Measurements from ENCODE around the gene FGR.
A peak's percentile ranks its signal among the peaks of the same experiment; 100 is the strongest.

The FGR gene

GRCh38 chr1:27583479-27583878 lies 51.5 kb downstream of the FGR start:
- no peak for DNase-seq

GRCh38 chr1:27581823-27582243 lies 53.2 kb downstream of the FGR start:
- no peak for DNase-seq

- DNase-seq, result no peak
Measured at GRCh38 chr1:27577504-27578188, 57.3 kb downstream of the FGR start.

DNA sequence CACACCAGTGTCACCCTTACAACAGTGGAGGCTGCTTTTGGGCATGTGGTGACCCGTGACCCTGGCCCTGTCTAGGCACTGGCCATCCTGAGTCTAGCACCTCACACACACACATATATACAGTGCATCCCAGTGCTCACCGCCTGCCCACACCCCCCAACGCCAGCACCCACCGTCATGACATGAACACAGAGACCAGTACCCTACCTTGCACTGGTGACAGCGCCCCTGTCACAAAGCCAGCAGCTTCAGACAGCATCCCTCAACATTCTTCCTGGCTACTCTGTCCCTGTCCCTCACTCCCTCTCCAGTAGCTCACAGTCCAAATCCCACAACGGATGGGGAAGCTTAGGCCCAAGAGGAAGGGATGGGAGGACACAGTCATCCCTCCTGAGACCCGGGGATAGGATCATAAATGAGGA lies 58.2 kb downstream of the FGR start:
- no peak for DNase-seq

GRCh38 chr1:27575840-27576331 lies 59.1 kb downstream of the FGR start:
- DNase-seq, result no peak

GRCh38 chr1:27574871-27575831 lies 59.8 kb downstream of the FGR start:
- DNase-seq, result no peak

DNA sequence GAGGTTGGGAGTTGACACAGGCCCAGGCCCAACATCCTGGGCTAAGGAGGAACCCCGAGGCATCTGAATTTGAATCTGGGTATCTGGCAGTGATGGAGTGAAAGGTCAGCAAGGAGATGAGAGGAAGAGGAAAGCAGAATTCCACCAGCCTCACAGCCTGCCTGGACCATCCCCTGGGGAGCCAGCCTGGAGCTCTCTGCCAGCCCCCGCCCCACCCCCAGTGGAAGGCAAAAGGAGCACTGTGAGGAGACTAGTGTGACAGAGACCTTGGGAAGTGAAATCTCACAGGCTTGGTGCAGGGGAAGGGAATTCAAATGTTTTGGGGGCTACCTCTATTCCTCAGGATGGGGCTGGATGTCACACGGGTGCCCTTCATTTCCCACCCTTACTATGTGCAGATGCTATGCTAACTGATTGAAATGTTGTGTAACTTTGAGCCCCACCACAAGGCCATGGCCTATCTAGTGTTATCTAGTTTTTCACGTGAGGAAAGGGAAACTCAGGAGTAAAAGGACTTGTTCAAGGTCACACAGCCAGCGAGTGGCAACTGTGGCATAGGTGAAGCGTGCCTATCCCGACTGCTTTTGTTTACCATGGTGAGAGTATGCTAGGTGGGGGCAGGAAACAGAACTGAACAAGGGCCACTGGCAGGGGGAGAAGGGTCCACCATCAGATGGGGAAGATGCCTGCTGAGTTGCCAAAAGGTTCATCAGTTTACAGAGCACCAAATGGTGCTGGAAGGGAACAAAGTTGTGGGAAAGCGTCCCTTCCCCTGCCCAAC lies 60.8 kb downstream of the FGR start:
- no peak for DNase-seq

GRCh38 chr1:27572679-27573426 lies 62.1 kb downstream of the FGR start:
- DNase-seq, result no peak

GRCh38 chr1:27572019-27572678 lies 62.8 kb downstream of the FGR start:
- no peak for DNase-seq

DNA sequence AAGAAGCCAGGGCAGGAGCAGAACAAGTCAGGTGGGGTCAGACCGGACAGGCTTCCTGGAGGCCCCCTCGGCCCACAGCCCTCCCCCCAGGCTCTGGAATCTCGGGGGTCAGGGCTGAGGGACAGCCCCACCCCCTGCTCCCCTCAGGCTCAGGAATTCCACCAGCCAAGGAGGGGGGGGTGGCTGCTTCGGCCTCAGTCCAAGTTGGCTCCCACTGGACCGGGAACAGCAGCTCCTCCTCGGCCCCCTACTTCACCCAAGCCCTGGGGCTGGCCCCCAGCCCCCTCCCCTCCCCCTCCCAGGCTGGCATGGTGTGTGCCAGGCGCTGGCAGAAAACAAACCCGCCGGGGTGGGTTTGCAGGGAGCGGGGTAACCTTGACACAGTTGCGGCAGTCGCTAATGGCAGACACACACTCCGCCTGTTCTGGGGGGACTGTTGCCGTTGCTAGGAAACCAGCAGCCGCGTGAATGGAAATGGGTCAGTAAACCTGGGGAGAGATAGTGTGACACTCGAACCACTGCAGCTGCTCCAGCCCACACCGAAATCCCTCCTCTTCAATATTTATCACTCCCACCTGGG lies 63.5 kb downstream of the FGR start:
- no peak for DNase-seq

GRCh38 chr1:27570784-27571183 lies 64.2 kb downstream of the FGR start:
- DNase-seq, result no peak

- no peak for DNase-seq
Measured at GRCh38 chr1:27570356-27570755, 64.6 kb downstream of the FGR start.

GRCh38 chr1:27569506-27570291 lies 65.3 kb downstream of the FGR start:
- DNase-seq, result no peak

DNA sequence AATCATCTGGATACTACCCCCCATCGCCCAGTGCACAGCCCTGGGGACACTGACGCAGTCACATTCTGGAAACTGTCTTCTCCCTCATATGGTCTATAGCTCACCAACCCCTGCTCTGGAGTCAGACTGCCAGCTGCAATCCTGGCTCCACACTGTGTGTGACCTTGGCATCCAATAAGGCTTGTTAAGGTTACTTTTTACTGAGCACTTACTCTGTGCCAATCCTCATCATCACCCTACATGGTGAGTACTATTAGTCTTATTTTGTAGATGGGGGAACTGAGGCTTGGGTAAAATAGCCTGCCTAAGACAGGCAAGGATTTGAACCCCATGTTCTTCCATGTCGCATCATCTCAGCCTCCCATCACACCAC lies 65.9 kb downstream of the FGR start:
- no peak for DNase-seq

DNA sequence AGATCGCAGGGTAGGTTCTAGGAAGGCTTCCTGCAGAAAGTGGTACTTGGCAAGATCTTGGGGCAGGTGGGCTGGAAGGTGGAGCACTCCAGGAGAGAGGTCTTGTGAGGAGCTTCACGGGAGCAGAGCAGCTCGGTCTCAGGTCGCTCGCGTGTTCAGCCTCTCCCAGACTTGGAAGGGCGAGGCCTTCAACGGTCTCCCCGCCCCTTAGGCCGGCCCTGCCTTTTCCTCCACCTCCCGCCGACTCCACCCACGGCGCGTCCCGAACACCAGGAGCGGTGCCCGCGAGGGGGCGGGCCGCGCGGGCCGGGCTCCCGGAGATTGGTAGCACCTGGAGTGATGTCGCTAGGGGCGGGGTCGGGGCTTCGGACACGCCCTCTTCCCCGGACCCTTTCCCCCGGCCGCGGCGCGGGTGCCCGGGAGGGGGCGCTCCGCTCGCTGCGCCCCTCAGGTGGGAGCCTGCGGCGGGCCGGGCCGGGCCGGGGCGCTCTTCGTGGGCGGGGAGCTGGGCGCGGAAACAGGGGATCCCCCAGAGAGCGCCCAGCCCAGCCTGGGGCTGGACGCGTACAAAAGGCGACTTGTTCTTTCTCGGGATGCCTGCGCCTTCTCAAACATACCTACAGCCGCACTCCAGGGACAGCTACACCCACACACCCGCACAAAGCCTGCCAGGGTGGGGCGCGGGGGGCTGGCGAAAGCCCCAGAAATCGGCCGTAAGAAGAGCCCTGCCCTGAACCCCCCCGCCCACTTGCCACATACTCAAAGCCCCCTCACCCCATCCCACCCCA lies 66.5 kb downstream of the FGR start:
- peak; percentile 95 for DNase-seq

DNA sequence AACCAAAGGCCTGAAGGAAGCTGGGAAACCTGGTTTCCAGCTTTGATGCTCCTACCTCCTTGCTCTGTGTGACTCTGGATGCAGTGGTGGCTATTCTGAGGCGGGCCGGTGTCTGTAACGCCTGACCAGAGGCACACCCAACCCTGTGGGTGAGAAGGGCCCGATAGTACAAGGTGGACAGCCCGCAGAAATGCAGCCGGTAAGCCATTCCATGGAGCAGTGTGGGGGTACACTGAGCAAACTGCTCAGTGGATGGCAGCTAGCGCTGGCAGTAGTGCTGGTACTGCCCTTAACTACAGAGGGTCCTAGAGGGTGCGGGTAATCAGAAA lies 67.0 kb downstream of the FGR start:
- no peak for DNase-seq

- DNase-seq, result no peak
Measured at GRCh38 chr1:27567146-27567526, 67.8 kb downstream of the FGR start.

DNA sequence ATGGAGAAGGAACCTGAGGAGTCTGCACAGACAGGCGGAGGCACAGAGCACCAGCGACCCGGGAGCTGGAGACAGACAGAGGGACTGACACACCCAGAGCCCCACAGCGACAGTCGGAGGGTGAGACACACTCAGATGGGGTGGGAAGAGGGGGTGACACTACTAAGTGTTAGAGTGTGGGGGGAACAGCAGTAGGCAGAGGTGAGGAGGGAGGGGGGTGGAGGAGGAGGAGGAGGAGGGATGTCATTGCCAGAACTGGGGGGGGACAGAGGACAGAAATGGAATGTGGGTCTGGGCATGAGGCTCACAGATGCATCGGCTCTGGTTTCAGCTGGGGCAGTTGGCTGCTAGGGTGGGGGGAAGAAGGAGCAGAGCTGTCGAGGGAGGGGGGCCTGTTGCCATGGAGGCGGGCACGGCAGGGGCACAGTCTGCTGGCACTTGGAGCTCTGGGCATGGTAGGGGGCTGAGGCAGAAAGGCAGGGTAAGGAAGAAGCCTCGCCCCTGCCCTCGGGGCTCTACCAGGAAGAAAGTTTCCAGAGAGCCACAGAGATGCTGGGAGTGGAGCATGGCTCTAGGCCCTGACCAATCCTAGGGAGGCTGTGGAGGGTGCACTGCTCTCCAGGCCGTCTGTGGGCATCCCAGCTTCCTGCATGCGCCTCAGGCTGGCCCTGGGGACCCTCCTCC lies 68.4 kb downstream of the FGR start:
- no peak for DNase-seq

Measured in activated CD4-positive, alpha-beta T cell treated with anti-CD3 and anti-CD28 coated beads for 48 hours (primary cell).